H9 (cell line): Measurements from ENCODE around the gene SEC23IP. TPM values are rescaled to one million over a fixed set of nuclear protein-coding genes. Genes with fewer than 3 reads are reported as not detected.

Source experiments
- DNase-seq: peaks from one replicate; pipeline ENCODE4 v3.0.0-alpha.2; 2017
- H2AFZ ChIP-seq: one replicate; pipeline ENCODE4 v1.6.1; 2013; ENCODE audit warnings: mild to moderate bottlenecking, low read length, control low read depth, moderate library complexity
- H2AK5ac ChIP-seq: 2 replicates; pipeline ENCODE4 v1.6.1; 2013; ENCODE audit warnings: low read length, control low read depth, mixed read lengths; ENCODE audit not compliant: insufficient read length
- H2BK120ac ChIP-seq: one replicate; pipeline ENCODE4 v1.6.1; 2013; ENCODE audit warnings: low read depth, mild to moderate bottlenecking, low read length, control low read depth, inconsistent platforms; ENCODE audit not compliant: poor library complexity, severe bottlenecking
- H2BK12ac ChIP-seq: 2 replicates; pipeline ENCODE4 v1.6.1; 2013; ENCODE audit warnings: low read length, control low read depth, mixed read lengths, low read depth; ENCODE audit not compliant: insufficient read length
- H2BK15ac ChIP-seq: 2 replicates; pipeline ENCODE4 v1.6.1; 2013; ENCODE audit warnings: low read depth, low read length, control low read depth
- H2BK20ac ChIP-seq: one replicate; pipeline ENCODE4 v1.6.1; 2013; ENCODE audit warnings: low read depth, mild to moderate bottlenecking, low read length, control low read depth, inconsistent platforms; ENCODE audit not compliant: poor library complexity, severe bottlenecking
- H2BK5ac ChIP-seq: 2 replicates; pipeline ENCODE4 v1.6.1; 2013; ENCODE audit warnings: low read length, control low read depth, mixed read lengths; ENCODE audit not compliant: insufficient read length
- H3K14ac ChIP-seq: 2 replicates; pipeline ENCODE4 v1.6.1; 2013; ENCODE audit warnings: low read length, control low read depth; ENCODE audit not compliant: insufficient read depth
- H3K18ac ChIP-seq: 2 replicates; pipeline ENCODE4 v1.6.1; 2013; ENCODE audit warnings: low read depth, mild to moderate bottlenecking, mixed read lengths, low read length, control low read depth; ENCODE audit not compliant: insufficient read length
- H3K23ac ChIP-seq: 2 replicates; pipeline ENCODE4 v1.6.1; 2013; ENCODE audit warnings: low read length, control low read depth, mixed read lengths, low read depth; ENCODE audit not compliant: insufficient read length
- H3K23me2 ChIP-seq: 2 replicates; pipeline ENCODE4 v1.6.1; 2013; ENCODE audit warnings: low read depth, mild to moderate bottlenecking, mixed read lengths, low read length, control low read depth; ENCODE audit not compliant: insufficient read length, poor library complexity, severe bottlenecking
- H3K27ac ChIP-seq: 2 replicates; pipeline ENCODE4 v1.5.1; 2013; ENCODE audit warnings: low read length, control low read depth, mixed read lengths, low read depth; ENCODE audit not compliant: insufficient read length
- H3K27me3 ChIP-seq: 2 replicates; pipeline ENCODE4 v1.6.1; 2013; ENCODE audit warnings: low read length, control low read depth, inconsistent platforms; ENCODE audit not compliant: insufficient read depth
- H3K4ac ChIP-seq: 2 replicates; pipeline ENCODE4 v1.6.1; 2013; ENCODE audit warnings: low read depth, mild to moderate bottlenecking, control low read depth, inconsistent platforms, low read length, moderate library complexity
- H3K4me1 ChIP-seq: 2 replicates; pipeline ENCODE4 v1.6.1; 2013; ENCODE audit warnings: low read length, control low read depth, inconsistent platforms; ENCODE audit not compliant: insufficient read depth
- H3K4me2 ChIP-seq: 2 replicates; pipeline ENCODE4 v1.6.1; 2013; ENCODE audit warnings: low read length, control low read depth, mixed read lengths; ENCODE audit not compliant: insufficient read length, insufficient read depth
- H3K56ac ChIP-seq: 2 replicates; pipeline ENCODE4 v1.6.1; 2013; ENCODE audit warnings: low read depth, mild to moderate bottlenecking, mixed read lengths, low read length, control low read depth; ENCODE audit not compliant: insufficient read length
- H3K79me1 ChIP-seq: 2 replicates; pipeline ENCODE4 v1.6.1; 2013; ENCODE audit warnings: low read depth, mild to moderate bottlenecking, moderate library complexity, low read length, control low read depth, inconsistent platforms; ENCODE audit not compliant: insufficient read depth, poor library complexity, severe bottlenecking
- H3K79me2 ChIP-seq: 2 replicates; pipeline ENCODE4 v1.6.1; 2013; ENCODE audit warnings: low read length, control low read depth, inconsistent platforms; ENCODE audit not compliant: insufficient read depth
- H3K9ac ChIP-seq: 2 replicates; pipeline ENCODE4 v1.6.1; 2013; ENCODE audit warnings: low read length, control low read depth, mixed read lengths; ENCODE audit not compliant: insufficient read length; ENCODE audit errors: extremely low read depth
- H3K9me3 ChIP-seq: one replicate; pipeline ENCODE4 v1.6.1; 2013; ENCODE audit warnings: low read depth, low read length, inconsistent platforms; ENCODE audit not compliant: control insufficient read depth
- H3T11ph ChIP-seq: one replicate; pipeline ENCODE4 v1.6.1; 2013; ENCODE audit warnings: mild to moderate bottlenecking, low read length, control low read depth, inconsistent platforms
- H4K20me1 ChIP-seq: one replicate; pipeline ENCODE4 v1.6.1; 2013; ENCODE audit not compliant: control insufficient read depth, insufficient read length, insufficient read depth
- H4K5ac ChIP-seq: 2 replicates; pipeline ENCODE4 v1.6.1; 2013; ENCODE audit warnings: low read depth, mild to moderate bottlenecking, mixed read lengths, low read length, control low read depth; ENCODE audit not compliant: insufficient read length
- H4K8ac ChIP-seq: replicated peaks from 2 replicates; pipeline ENCODE4 v1.6.1; 2013; ENCODE audit warnings: low read length, control low read depth, mixed read lengths, low read depth; ENCODE audit not compliant: insufficient read length
- H4K91ac ChIP-seq: 2 replicates; pipeline ENCODE4 v1.6.1; 2013; ENCODE audit warnings: low read depth, mild to moderate bottlenecking, moderate library complexity, mixed read lengths, low read length, control low read depth; ENCODE audit not compliant: insufficient read length
- H3K27ac Mint-ChIP-seq, 3 experiments: 2 replicates in 2 of 3; 3 replicates in 1 of 3; pipeline ENCODE4 v1.8.0; 2020 to 2021; ENCODE audit warnings: mixed read lengths in 3 of 3, mild to moderate bottlenecking in 1 of 3, moderate library complexity in 1 of 3
- H3K27me3 Mint-ChIP-seq: 2 replicates; pipeline ENCODE4 v1.8.0; 2021; ENCODE audit warnings: low read depth, mild to moderate bottlenecking, moderate library complexity, mixed read lengths
- H3K36me3 Mint-ChIP-seq, 3 experiments: 2 replicates in 2 of 3; 3 replicates in 1 of 3; pipeline ENCODE4 v1.8.0; 2020 to 2021; ENCODE audit warnings: low read depth in 3 of 3, mixed read lengths in 3 of 3; ENCODE audit not compliant: insufficient read depth in 1 of 3
- H3K4me1 Mint-ChIP-seq, 2 experiments: 2 replicates each; pipeline ENCODE4 v1.8.0; 2020; ENCODE audit warnings: mixed read lengths in 2 of 2
- H3K4me3 Mint-ChIP-seq, 2 experiments: 2 replicates in 1 of 2; 3 replicates in 1 of 2; pipeline ENCODE4 v1.8.0; 2020 to 2021; ENCODE audit warnings: mild to moderate bottlenecking in 2 of 2, mixed read lengths in 2 of 2, moderate library complexity in 1 of 2
- H3K9me3 Mint-ChIP-seq, 2 experiments: 2 replicates in 1 of 2; 3 replicates in 1 of 2; pipeline ENCODE4 v1.8.0; 2020; ENCODE audit warnings: mild to moderate bottlenecking in 2 of 2, mixed read lengths in 2 of 2, moderate library complexity in 1 of 2
- CTCF ChIP-seq: fragments of 200-600 bp; sonication (generic); conservative IDR thresholded peaks from 3 replicates; pipeline ENCODE4 v1.8.0; 2021; ENCODE audit warnings: antibody characterized with exemption, mild to moderate bottlenecking
- WGBS: extraction: QIAGEN DNeasy Blood & Tissue Kit; methylation state at CpG from one replicate; pipeline ENCODE4 v1.1.7; 2013; ENCODE audit warnings: missing lambda C conversion rate, low lambda C conversion rate, mixed read lengths; ENCODE audit not compliant: insufficient read length; ENCODE audit errors: extremely low coverage; 5-methylcytosine and 5-hydroxymethylcytosine counted together
- total RNA-seq: library from RNA; stranded (reverse); gene quantifications from 2 replicates; pipeline ENCODE4 v1.2.1, GENCODE V29; 2021

Gene SEC23IP
- total RNA-seq, 1 experiment from 2014 or later = 93.0 TPM

- no peaks in the 10 kb centered on the region for H4K20me1 ChIP-seq
- no peak overlapping the region for H3K4ac ChIP-seq
- peaks cover 2% of the 10 kb centered on the region; the same call in 1 of the 2 replicates for H3K4me1 ChIP-seq
- H4K91ac ChIP-seq = no peak overlapping the region
- H3K27ac Mint-ChIP-seq = peak overlapping the region in 2 of 3 experiments; percentile 7 to 63; a peak in 2 of 7 replicates
- no peak overlapping the region for H3K9ac ChIP-seq
- no peak overlapping the region for H3K18ac ChIP-seq
- H3K23me2 ChIP-seq = no peaks in the 10 kb centered on the region
- no peaks in the 10 kb centered on the region for H3K27me3 ChIP-seq
- no peaks in the 10 kb centered on the region for H3K9me3 ChIP-seq
- no peaks in the 10 kb centered on the region for H3K27me3 Mint-ChIP-seq
- no peaks in the 10 kb centered on the region for H3K79me1 ChIP-seq
- WGBS = no CpG with 5 or more reads among the region's 1 CpG
- H2BK12ac ChIP-seq = no peak overlapping the region
- peaks cover 19 to 47% (median 43%) of the 10 kb centered on the region in 3 experiments for H3K36me3 Mint-ChIP-seq
- no peak overlapping the region for H3K56ac ChIP-seq
- no peak overlapping the region for H4K5ac ChIP-seq
- H3K4me1 Mint-ChIP-seq = peaks cover 24 to 26% of the 10 kb centered on the region in 2 experiments
- TF ChIP-seq CTCF = peak; percentile 78
- H3K14ac ChIP-seq = no peak overlapping the region
- no peak overlapping the region for H3T11ph ChIP-seq
- H3K4me3 Mint-ChIP-seq = no peak overlapping the region
- H2BK15ac ChIP-seq = no peak overlapping the region
- no peak overlapping the region for H3K23ac ChIP-seq
- no peak overlapping the region for H4K8ac ChIP-seq
- H2AFZ ChIP-seq = no peak overlapping the region
- H3K79me2 ChIP-seq = peaks cover 5% of the 10 kb centered on the region; the same call in 1 of the 2 replicates
- DNase-seq = no peak
- no peak overlapping the region for H3K4me2 ChIP-seq
- H3K9me3 Mint-ChIP-seq = peaks cover 8 to 10% of the 10 kb centered on the region in 2 experiments
- no peak overlapping the region for H3K27ac ChIP-seq
- H2BK20ac ChIP-seq = no peak overlapping the region
- H2BK120ac ChIP-seq = no peak overlapping the region
- H2AK5ac ChIP-seq = no peak overlapping the region
- H2BK5ac ChIP-seq = no peak overlapping the region
These were observed 32.9 kb upstream of the SEC23IP start for GRCh38 chr10:119859420-119860258.
